Neural cell (in vitro differentiated cells): ENCODE measurements around the gene VARS2. TPM values are rescaled to one million over a fixed set of nuclear protein-coding genes. Genes with fewer than 3 reads are reported as not detected.
"Not testable (repeated sequence)": the region's sequence is repeated elsewhere in the genome, so short reads cannot be mapped to it uniquely, and the experiment has no call there.

Experiments
- H2AFZ ChIP-seq: fragments of 200-600, 300-800 bp; sonication (generic), shearing (Covaris generic); 2 replicates; pipeline ENCODE4 v1.6.0; 2014; ENCODE audit warnings: low read depth, mild to moderate bottlenecking, antibody characterized with exemption, low read length, moderate library complexity
- H3F3A ChIP-seq: fragments of 200-600 bp; shearing (Covaris generic); 2 replicates; pipeline ENCODE4 v1.6.1; 2016; ENCODE audit warnings: mild to moderate bottlenecking, moderate library complexity, mixed read lengths, antibody characterized with exemption, low read length; ENCODE audit not compliant: insufficient read depth, poor library complexity, severe bottlenecking
- H3K27ac ChIP-seq: fragments of 200-600, 300-800 bp; sonication (generic), shearing (Covaris generic); 2 replicates; pipeline ENCODE4 v1.5.1; 2014; ENCODE audit warnings: mild to moderate bottlenecking, low read length, moderate library complexity
- H3K27me3 ChIP-seq: fragments of 300-800, 200-600 bp; sonication (generic), shearing (Covaris generic); 2 replicates; pipeline ENCODE4 v1.6.0; 2014; ENCODE audit warnings: mild to moderate bottlenecking, low read depth, low read length, moderate library complexity; ENCODE audit not compliant: insufficient read depth
- H3K36me3 ChIP-seq: fragments of 300-800, 200-600 bp; sonication (generic), shearing (Covaris generic); 2 replicates; pipeline ENCODE4 v1.5.1; 2014; ENCODE audit warnings: mild to moderate bottlenecking, antibody characterized with exemption, low read length, moderate library complexity; ENCODE audit not compliant: insufficient read depth
- H3K4me2 ChIP-seq: fragments of 300-800, 200-600 bp; sonication (generic), shearing (Covaris generic); 2 replicates; pipeline ENCODE4 v1.6.0; 2014; ENCODE audit warnings: mild to moderate bottlenecking, low read length
- H3K4me3 ChIP-seq: fragments of 300-800, 200-600 bp; sonication (generic), shearing (Covaris generic); 2 replicates; pipeline ENCODE4 v1.5.1; 2014; ENCODE audit warnings: mild to moderate bottlenecking, low read length, moderate library complexity
- H3K79me2 ChIP-seq: fragments of 200-600 bp; shearing (Covaris generic); replicated peaks from 2 replicates; pipeline ENCODE4 v1.6.0; 2014; ENCODE audit warnings: mild to moderate bottlenecking, low read length, moderate library complexity; ENCODE audit not compliant: insufficient read depth
- H3K9ac ChIP-seq: fragments of 300-800, 200-600 bp; sonication (generic), shearing (Covaris generic); 2 replicates; pipeline ENCODE4 v1.6.1; 2016; ENCODE audit warnings: mild to moderate bottlenecking, low read length, mixed read lengths
- H3K9me2 ChIP-seq: fragments of 200-600 bp; shearing (Covaris generic); 2 replicates; pipeline ENCODE4 v1.6.1; 2016; ENCODE audit warnings: mild to moderate bottlenecking, low read length, mixed read lengths; ENCODE audit not compliant: insufficient read depth
- H3K9me3 ChIP-seq: fragments of 200-600, 300-800 bp; sonication (generic), shearing (Covaris generic); 2 replicates; pipeline ENCODE4 v1.6.1; 2016; ENCODE audit warnings: mild to moderate bottlenecking, mixed run types, low read length, moderate library complexity, mixed read lengths
- H4K20me1 ChIP-seq: fragments of 200-600 bp; shearing (Covaris generic); 2 replicates; pipeline ENCODE4 v1.6.1; 2016; ENCODE audit warnings: mild to moderate bottlenecking, mixed run types; ENCODE audit not compliant: insufficient read depth
- EP300 ChIP-seq: fragments of 450-650 bp; conservative IDR thresholded peaks from 2 replicates; pipeline ENCODE4 v1.6.1; 2014; ENCODE audit warnings: antibody characterized with exemption, mild to moderate bottlenecking, moderate library complexity; ENCODE audit not compliant: poor library complexity, severe bottlenecking
- EZH2 ChIP-seq: fragments of 200-600, 300-800 bp; shearing (Covaris generic), sonication (generic); IDR thresholded peaks from 2 replicates; pipeline ENCODE4 v1.6.1; 2014; ENCODE audit warnings: antibody characterized with exemption, low read length, borderline replicate concordance, mild to moderate bottlenecking; ENCODE audit not compliant: insufficient read depth, poor library complexity, severe bottlenecking
- MXI1 ChIP-seq: fragments of 450-650 bp; conservative IDR thresholded peaks from 2 replicates; pipeline ENCODE4 v1.6.1; 2014; ENCODE audit warnings: antibody characterized with exemption, mild to moderate bottlenecking; ENCODE audit not compliant: poor library complexity, severe bottlenecking
- POLR2AphosphoS5 ChIP-seq: IDR thresholded peaks from 2 replicates; pipeline ENCODE4 v1.6.1; 2012
- RAD21 ChIP-seq: fragments of 450-650 bp; conservative IDR thresholded peaks from 2 replicates; pipeline ENCODE4 v1.6.1; 2014; ENCODE audit warnings: antibody characterized with exemption, mild to moderate bottlenecking, moderate library complexity
- SMC3 ChIP-seq: fragments of 450-650 bp; conservative IDR thresholded peaks from 2 replicates; pipeline ENCODE4 v1.6.1; 2014; ENCODE audit warnings: antibody characterized with exemption, mild to moderate bottlenecking, moderate library complexity; ENCODE audit not compliant: poor library complexity
- TAF1 ChIP-seq: IDR thresholded peaks from 2 replicates; pipeline ENCODE4 v1.6.1; 2012; ENCODE audit warnings: low read depth
- polyA plus RNA-seq: library from polyadenylated mRNA; depleted of rRNA; stranded (reverse); fragments of >200 nt; gene quantifications from 2 replicates; pipeline ENCODE4 v1.2.3, GENCODE V29; 2014
- TF ChIP-seq, protein P1 (sequence below): IDR thresholded peaks from 2 replicates; pipeline ENCODE4 v1.6.1; 2012; ENCODE audit warnings: borderline replicate concordance
- TF ChIP-seq, protein P2 (sequence below): fragments of 450-650 bp; IDR thresholded peaks from 2 replicates; pipeline ENCODE4 v1.5.1; 2014; ENCODE audit warnings: antibody characterized with exemption, mild to moderate bottlenecking, moderate library complexity; ENCODE audit not compliant: poor library complexity, severe bottlenecking

Gene VARS2
- polyA plus RNA-seq, 1 donor from 2014 or later = 93.4 TPM

DNA sequence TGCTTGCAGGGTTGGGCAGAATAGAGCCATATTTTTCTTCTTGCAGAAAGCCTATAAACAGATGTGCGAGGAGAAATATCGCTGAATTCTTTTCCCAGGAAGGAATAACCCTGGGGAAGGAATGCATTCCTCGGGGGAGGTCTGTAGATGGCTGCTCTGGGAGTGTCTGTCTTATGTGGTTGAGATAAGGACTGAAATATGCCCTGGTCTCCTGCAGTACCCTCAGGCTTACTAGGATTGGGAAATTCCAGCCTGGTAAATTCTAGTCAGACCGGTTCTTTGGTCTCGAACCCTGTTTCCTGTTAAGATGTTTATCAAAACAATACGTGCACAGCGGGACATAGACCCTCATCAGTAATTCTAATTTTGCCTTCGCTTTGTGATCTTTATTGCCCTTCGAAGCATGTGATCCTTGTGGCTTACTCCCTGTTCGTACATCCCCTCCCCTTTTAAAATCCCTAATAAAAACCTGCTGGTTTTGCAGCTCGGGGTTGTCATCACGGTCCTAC is 44.7 kb upstream of the VARS2 start:
- H3K36me3 ChIP-seq, H3K27me3 ChIP-seq, H4K20me1 ChIP-seq, H3F3A ChIP-seq, H3K9ac ChIP-seq, H3K4me2 ChIP-seq, H3K9me2 ChIP-seq, H3K27ac ChIP-seq, H2AFZ ChIP-seq, H3K4me3 ChIP-seq, H3K79me2 ChIP-seq, H3K9me3 ChIP-seq: not testable (repeated sequence)

DNA sequence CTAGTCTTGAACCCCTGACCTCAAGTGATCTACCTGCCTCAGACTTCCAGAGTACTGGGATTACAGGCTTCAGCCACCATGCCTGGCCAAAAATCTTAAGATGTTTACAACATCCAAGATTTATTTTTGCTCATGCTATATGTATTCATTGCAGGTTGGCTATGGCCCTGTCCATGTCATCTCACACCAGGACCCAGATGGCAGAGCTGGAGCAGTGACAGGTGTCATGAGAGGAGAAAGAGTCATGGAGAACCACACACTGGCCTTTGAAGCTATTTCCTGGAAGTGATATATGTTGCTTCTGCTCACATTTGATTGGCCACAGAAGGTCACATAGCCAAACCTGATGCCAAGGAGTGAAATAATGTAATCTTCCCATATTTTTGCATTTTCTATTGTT is 43.5 kb upstream of the VARS2 start:
- no peak overlapping the region for H3K9ac ChIP-seq
- no peak overlapping the region for H3K4me2 ChIP-seq
- TF ChIP-seq, protein P1, sequence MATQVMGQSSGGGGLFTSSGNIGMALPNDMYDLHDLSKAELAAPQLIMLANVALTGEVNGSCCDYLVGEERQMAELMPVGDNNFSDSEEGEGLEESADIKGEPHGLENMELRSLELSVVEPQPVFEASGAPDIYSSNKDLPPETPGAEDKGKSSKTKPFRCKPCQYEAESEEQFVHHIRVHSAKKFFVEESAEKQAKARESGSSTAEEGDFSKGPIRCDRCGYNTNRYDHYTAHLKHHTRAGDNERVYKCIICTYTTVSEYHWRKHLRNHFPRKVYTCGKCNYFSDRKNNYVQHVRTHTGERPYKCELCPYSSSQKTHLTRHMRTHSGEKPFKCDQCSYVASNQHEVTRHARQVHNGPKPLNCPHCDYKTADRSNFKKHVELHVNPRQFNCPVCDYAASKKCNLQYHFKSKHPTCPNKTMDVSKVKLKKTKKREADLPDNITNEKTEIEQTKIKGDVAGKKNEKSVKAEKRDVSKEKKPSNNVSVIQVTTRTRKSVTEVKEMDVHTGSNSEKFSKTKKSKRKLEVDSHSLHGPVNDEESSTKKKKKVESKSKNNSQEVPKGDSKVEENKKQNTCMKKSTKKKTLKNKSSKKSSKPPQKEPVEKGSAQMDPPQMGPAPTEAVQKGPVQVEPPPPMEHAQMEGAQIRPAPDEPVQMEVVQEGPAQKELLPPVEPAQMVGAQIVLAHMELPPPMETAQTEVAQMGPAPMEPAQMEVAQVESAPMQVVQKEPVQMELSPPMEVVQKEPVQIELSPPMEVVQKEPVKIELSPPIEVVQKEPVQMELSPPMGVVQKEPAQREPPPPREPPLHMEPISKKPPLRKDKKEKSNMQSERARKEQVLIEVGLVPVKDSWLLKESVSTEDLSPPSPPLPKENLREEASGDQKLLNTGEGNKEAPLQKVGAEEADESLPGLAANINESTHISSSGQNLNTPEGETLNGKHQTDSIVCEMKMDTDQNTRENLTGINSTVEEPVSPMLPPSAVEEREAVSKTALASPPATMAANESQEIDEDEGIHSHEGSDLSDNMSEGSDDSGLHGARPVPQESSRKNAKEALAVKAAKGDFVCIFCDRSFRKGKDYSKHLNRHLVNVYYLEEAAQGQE = no peak
- no peak for TF ChIP-seq RAD21
- TF ChIP-seq TAF1 = no peak
- TF ChIP-seq MXI1 = no peak
- TF ChIP-seq SMC3 = no peak
- TF ChIP-seq, protein P2, sequence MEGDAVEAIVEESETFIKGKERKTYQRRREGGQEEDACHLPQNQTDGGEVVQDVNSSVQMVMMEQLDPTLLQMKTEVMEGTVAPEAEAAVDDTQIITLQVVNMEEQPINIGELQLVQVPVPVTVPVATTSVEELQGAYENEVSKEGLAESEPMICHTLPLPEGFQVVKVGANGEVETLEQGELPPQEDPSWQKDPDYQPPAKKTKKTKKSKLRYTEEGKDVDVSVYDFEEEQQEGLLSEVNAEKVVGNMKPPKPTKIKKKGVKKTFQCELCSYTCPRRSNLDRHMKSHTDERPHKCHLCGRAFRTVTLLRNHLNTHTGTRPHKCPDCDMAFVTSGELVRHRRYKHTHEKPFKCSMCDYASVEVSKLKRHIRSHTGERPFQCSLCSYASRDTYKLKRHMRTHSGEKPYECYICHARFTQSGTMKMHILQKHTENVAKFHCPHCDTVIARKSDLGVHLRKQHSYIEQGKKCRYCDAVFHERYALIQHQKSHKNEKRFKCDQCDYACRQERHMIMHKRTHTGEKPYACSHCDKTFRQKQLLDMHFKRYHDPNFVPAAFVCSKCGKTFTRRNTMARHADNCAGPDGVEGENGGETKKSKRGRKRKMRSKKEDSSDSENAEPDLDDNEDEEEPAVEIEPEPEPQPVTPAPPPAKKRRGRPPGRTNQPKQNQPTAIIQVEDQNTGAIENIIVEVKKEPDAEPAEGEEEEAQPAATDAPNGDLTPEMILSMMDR = no peak
- TF ChIP-seq EZH2 = no peak
- TF ChIP-seq EP300 = no peak
- no peak for TF ChIP-seq POLR2AphosphoS5
- H3K9me3 ChIP-seq = peaks cover 6% of the 10 kb centered on the region
- no peaks in the 10 kb centered on the region for H3K79me2 ChIP-seq
- H2AFZ ChIP-seq = no peak overlapping the region
- H3F3A ChIP-seq = no peaks in the 10 kb centered on the region
- H4K20me1 ChIP-seq = no peaks in the 10 kb centered on the region
- H3K4me3 ChIP-seq = no peak overlapping the region
- no peaks in the 10 kb centered on the region for H3K27me3 ChIP-seq
- H3K27ac ChIP-seq = no peak overlapping the region
- no peaks in the 10 kb centered on the region for H3K36me3 ChIP-seq
- no peaks in the 10 kb centered on the region for H3K9me2 ChIP-seq

DNA sequence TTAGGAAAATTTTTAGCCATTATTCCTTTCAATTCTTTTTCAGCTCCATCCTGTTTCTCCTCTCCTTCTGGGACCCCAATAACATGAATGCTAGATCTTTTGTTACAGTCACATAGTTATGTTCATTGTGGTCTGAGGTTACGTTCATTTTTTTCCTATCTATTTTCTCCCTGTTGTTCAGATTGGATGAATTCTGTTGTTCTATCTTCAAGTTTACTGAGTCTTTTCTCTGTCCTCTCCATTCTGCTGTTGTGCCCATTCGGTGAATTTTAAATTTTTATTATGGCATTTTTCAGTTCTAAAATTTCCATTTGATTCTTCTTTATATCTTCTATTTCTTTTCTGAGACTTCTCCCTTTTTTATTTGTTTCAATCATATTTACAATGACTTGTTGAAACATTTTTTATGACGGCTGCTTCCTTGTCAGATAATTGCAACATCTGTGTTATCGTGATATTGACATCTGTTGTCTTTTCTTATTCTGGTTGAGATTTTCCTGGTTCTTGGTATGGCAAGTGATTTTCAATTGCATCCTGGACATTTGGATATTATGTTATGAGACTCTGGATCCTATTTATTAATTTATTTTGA is 42.4 kb upstream of the VARS2 start:
- Histone ChIP-seq H3K27me3 (no peaks in the 10 kb centered on the region), H3K9me3 (peaks cover 6% of the 10 kb centered on the region), H3K9ac (no peak overlapping the region), H3K4me3 (no peak overlapping the region), H3K27ac (no peak overlapping the region), H3K4me2 (no peak overlapping the region), H4K20me1 (no peaks in the 10 kb centered on the region), H3K79me2 (no peaks in the 10 kb centered on the region), H3F3A (no peaks in the 10 kb centered on the region), H3K36me3 (no peaks in the 10 kb centered on the region), H3K9me2 (no peaks in the 10 kb centered on the region), H2AFZ (no peak overlapping the region)
- TF ChIP-seq, protein P1 = no peak
- TF ChIP-seq, protein P2 = no peak
- TF ChIP-seq SMC3 = no peak
- TF ChIP-seq MXI1 = no peak
- no peak for TF ChIP-seq TAF1
- no peak for TF ChIP-seq EP300
- TF ChIP-seq EZH2 = no peak
- no peak for TF ChIP-seq RAD21
- no peak for TF ChIP-seq POLR2AphosphoS5
